Bronchial epithelial cell (primary cell): ENCODE results near the gene FCN3. TPM values are rescaled to one million over a fixed set of nuclear protein-coding genes. Genes with fewer than 3 reads are reported as not detected.
"Not testable (repeated sequence)": the region's sequence is repeated elsewhere in the genome, so short reads cannot be mapped to it uniquely, and the experiment has no call there.

Experiments used
- DNase-seq: peaks from one replicate; pipeline ENCODE4 v3.0.0-alpha.2; 2010; ENCODE audit warnings: low read depth
- FAIRE-seq: peaks from 2 replicates; lab custom pipeline; 2011; peaks lifted over from hg19 to GRCh38; lab: Jason Lieb, UNC
- H3K27me3 ChIP-seq: 2 replicates; pipeline ENCODE4 v1.5.1; 2011; ENCODE audit warnings: low read length; ENCODE audit not compliant: control insufficient read depth, insufficient read depth
- H3K36me3 ChIP-seq: 2 replicates; pipeline ENCODE4 v1.5.1; 2011; ENCODE audit warnings: low read length; ENCODE audit not compliant: control insufficient read depth, insufficient read depth
- H3K4me3 ChIP-seq: 2 replicates; pipeline ENCODE4 v1.5.1; 2011; ENCODE audit warnings: mild to moderate bottlenecking, low read depth, low read length, control low read depth
- total RNA-seq: library from RNA; depleted of rRNA; stranded (reverse); fragments of >200 nt; gene quantifications from 2 replicates; pipeline ENCODE4 v1.2.1, GENCODE V29; 2014
- TF ChIP-seq, protein P1 (sequence below): IDR thresholded peaks from 2 replicates; pipeline ENCODE4 v1.5.1; 2011; ENCODE audit warnings: mild to moderate bottlenecking, moderate library complexity, low read length, control low read depth, inconsistent platforms; ENCODE audit not compliant: insufficient read depth, severe bottlenecking

FCN3 gene
- total RNA-seq, 1 donor from 2014 or later = 0.26 TPM

DNA sequence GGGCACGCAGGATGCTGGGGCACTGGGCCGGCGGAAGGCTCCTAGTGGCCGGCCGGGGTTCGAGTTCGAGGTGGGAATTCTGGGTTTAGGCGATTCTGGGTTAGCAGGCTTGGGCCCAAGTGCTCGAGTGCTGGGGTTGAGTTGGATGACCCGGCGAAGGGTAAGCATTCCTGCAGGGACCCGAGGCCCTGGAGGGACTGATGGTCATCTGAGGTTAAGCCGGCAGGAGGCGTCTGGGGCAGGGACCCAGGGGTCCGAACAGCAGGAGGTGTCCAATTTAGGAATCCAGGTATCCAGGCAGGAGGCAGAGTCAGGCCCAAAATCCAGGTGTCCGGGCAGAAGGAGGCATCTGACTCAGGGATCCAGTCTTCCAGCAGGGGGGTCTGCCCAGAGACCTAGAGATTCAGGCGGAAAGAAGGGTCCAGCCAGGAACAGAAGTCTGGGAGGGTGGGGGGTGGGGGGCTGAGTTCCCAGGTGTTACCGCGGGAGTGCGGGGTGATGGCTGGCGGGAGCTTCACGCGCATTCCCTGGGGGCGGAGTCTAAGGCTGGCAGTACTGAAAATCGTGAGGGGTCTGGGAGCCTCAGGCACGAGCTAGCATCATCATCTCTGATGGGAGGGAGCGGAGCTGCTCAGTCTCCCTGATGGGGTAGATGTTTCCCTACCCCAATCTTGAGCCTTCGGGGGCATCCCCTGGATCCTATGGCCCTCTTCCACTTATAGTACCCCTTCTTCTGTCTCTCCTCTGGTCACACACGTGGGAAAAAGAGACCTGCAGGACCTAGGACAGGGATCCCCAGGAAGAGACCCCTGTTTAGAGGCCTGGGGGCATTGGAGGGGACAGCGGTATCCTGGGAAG, 18.4 kb upstream of the FCN3 start:
- FAIRE-seq (no peak), DNase-seq (no peak)
- Histone ChIP-seq H3K36me3 (no peaks in the 10 kb centered on the region), H3K27me3 (no peaks in the 10 kb centered on the region), H3K4me3 (peak overlapping the region; percentile 45)
- TF ChIP-seq, protein P1, sequence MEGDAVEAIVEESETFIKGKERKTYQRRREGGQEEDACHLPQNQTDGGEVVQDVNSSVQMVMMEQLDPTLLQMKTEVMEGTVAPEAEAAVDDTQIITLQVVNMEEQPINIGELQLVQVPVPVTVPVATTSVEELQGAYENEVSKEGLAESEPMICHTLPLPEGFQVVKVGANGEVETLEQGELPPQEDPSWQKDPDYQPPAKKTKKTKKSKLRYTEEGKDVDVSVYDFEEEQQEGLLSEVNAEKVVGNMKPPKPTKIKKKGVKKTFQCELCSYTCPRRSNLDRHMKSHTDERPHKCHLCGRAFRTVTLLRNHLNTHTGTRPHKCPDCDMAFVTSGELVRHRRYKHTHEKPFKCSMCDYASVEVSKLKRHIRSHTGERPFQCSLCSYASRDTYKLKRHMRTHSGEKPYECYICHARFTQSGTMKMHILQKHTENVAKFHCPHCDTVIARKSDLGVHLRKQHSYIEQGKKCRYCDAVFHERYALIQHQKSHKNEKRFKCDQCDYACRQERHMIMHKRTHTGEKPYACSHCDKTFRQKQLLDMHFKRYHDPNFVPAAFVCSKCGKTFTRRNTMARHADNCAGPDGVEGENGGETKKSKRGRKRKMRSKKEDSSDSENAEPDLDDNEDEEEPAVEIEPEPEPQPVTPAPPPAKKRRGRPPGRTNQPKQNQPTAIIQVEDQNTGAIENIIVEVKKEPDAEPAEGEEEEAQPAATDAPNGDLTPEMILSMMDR = peak; percentile 24

DNA sequence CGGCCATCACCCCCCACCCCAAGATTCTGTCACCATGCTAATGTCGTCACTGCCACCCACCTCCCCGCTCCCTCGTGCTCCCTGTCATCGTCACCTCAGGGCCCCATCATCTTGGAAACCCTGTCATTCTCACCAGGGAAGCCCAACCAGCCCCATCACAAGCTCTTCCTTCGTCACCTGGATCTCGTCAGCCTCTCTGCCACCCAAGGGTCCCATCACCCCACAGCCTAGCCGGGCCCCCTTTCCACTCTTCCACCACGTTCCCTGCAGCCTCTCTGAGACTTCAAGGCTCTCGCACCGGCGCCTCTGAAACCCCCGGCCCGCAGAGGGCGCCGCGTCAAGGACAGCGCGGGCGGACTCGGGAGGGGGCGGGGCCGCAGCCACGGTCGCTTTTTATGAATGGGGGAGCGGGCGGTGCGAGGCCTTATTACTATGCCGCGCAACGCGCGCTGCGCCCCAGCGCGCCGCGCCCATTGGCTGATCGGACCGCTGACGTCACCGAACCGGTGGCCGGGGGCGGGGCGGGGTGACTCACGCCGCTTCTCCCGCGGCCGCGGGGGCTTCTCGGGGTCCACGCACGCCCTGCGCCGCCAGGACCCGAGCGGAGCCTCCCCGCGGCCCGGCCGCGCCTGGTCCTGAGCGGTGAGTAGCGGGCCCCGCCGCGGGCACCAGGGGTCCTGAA, 17.6 kb upstream of the FCN3 start, which contains the start of gene GPR3:
TSS of gene GPR3 (plus strand) at position 527 of the 682 bp plus-strand sequence. CDS start 1,177 bp downstream, outside the sequence.
- Histone ChIP-seq H3K36me3 (no peaks in the 10 kb centered on the region), H3K27me3 (no peaks in the 10 kb centered on the region), H3K4me3 (peak within 1 kb of the TSS; percentile 45)
- peak; percentile 67 for DNase-seq
- FAIRE-seq = no peak
- TF ChIP-seq, protein P1 = peak; percentile 68

DNA sequence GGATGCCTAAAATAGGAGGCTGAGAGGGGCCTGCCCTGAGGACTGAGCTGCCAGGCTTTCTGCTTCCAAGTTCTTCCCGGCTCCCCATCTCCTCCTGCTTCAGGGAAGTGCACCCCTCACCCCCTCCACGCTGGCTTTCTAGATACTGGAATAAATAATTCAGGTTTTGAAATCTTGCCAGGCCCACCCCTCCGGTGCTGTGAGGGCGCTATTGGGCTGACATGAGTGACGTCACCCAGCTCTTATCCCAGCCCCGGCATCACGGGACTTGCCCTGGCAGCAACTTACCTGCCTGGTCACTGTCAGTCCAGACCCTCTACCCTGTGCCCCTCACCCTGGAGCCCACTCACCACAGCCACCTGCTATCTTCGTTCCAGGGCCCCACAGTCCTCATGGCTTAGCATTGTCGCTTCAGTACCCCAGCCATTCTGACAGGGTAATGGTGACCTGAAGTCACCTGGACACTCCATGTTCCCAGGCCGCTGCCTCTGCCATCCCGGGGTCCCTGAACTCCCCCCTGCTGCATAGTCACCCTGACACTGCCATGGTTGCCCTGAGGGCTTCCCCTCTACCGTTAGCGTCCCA, 17.0 kb upstream of the FCN3 start:
- Histone ChIP-seq H3K36me3 (no peaks in the 10 kb centered on the region), H3K27me3 (no peaks in the 10 kb centered on the region), H3K4me3 (peak overlapping the region; percentile 45)
- DNase-seq = peak; percentile 51
- TF ChIP-seq, protein P1 = peak; percentile 11
- FAIRE-seq = no peak

DNA sequence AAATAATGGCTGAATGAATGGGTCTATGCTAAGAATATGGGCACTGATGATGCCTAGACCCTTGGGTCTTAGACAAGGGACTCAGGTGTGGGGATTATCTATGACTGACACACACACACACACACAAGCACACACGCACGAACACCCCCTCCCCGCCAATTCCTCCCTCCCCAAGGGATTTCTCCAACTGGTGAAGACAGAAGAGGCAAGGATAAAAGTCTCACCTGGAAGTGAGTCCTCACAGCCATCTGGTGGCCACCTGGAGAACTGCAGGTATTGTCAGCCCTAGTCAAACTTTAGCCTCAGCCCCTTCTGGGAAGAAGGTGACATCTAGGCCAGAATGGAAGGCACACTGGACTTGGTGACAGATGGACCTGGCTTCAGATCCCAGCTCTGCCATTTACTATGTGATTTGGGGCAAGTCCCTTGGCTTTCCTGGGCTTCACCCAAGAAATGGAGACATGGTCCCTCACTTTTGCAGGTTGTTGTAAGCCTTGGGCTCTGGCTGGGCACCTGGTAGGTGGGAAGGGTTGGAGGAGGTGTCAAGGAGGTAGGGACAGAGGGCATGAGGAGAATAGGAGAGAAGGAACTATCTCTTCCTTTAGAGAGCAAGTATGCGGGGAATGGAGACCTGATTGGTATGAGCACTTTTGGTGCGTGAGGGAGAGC, 13.8 kb upstream of the FCN3 start:
- Histone ChIP-seq H3K27me3 (no peaks in the 10 kb centered on the region), H3K4me3 (no peak overlapping the region), H3K36me3 (no peaks in the 10 kb centered on the region)
- DNase-seq (peak; percentile 57), FAIRE-seq (peak; percentile 70)
- TF ChIP-seq, protein P1 = peak; percentile 91

DNA sequence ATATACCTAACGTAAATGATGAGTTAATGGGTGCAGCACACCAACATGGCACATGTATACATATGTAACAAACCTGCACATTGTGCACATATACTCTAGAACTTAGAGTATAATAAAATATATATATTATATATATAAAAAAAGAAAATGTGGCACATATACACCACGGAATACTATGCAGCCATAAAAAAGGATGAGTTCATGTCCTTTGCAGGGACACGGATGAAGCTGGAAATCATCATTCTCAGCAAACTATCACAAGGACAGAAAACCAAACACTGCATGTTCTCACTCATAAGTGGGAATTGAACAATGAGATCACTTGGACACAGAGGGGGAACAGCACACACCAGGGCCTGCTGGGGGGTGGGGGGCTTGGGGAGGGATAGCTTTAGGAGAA, 10.2 kb upstream of the FCN3 start:
- FAIRE-seq, H3K27me3 ChIP-seq, DNase-seq, H3K4me3 ChIP-seq, H3K36me3 ChIP-seq: not testable (repeated sequence)
